ENCODE results near the gene VIL1. TPM values are rescaled to one million over a fixed set of nuclear protein-coding genes. Genes with fewer than 3 reads are reported as not detected.

VIL1 gene
- total and polyA plus RNA-seq, 2 of the 13 experiments (the other 11 are each of a cell fraction or from before 2014, with no cell fraction given): 287 to 301 TPM

GRCh38 chr2:218418717-218419458, at the start of gene VIL1 (continued):
- TF ChIP-seq, protein P1, sequence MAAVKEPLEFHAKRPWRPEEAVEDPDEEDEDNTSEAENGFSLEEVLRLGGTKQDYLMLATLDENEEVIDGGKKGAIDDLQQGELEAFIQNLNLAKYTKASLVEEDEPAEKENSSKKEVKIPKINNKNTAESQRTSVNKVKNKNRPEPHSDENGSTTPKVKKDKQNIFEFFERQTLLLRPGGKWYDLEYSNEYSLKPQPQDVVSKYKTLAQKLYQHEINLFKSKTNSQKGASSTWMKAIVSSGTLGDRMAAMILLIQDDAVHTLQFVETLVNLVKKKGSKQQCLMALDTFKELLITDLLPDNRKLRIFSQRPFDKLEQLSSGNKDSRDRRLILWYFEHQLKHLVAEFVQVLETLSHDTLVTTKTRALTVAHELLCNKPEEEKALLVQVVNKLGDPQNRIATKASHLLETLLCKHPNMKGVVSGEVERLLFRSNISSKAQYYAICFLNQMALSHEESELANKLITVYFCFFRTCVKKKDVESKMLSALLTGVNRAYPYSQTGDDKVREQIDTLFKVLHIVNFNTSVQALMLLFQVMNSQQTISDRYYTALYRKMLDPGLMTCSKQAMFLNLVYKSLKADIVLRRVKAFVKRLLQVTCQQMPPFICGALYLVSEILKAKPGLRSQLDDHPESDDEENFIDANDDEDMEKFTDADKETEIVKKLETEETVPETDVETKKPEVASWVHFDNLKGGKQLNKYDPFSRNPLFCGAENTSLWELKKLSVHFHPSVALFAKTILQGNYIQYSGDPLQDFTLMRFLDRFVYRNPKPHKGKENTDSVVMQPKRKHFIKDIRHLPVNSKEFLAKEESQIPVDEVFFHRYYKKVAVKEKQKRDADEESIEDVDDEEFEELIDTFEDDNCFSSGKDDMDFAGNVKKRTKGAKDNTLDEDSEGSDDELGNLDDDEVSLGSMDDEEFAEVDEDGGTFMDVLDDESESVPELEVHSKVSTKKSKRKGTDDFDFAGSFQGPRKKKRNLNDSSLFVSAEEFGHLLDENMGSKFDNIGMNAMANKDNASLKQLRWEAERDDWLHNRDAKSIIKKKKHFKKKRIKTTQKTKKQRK (IDR thresholded peaks at IDR 0.05; ENCODE audit: low read length): no peak
- TF ChIP-seq DNMT3B (CRISPR knock-in tag; conservative IDR thresholded peaks at IDR 0.05) (0 out of 2 replicates have a peak, but pooled peaks have one; percentile 26), ZIK1 (CRISPR knock-in tag; IDR thresholded peaks at IDR 0.05; ENCODE audit: borderline replicate concordance, low read depth) (no peak), ZKSCAN8 (CRISPR knock-in tag; IDR thresholded peaks at IDR 0.05; ENCODE audit: borderline replicate concordance) (peak; percentile 85; the same call in 1 of the 2 replicates), TP53 (CRISPR knock-in tag; conservative IDR thresholded peaks at IDR 0.05) (no peak), ZNF292 (CRISPR knock-in tag; IDR thresholded peaks at IDR 0.05; ENCODE audit: borderline replicate concordance, low read depth) (peak; percentile 69), HIVEP1 (CRISPR knock-in tag; IDR thresholded peaks at IDR 0.05) (no peak), ZNF672 (CRISPR knock-in tag; IDR thresholded peaks at IDR 0.05) (no peak), NFRKB (IDR thresholded peaks at IDR 0.05) (no peak), KDM2A (CRISPR knock-in tag; IDR thresholded peaks at IDR 0.05; ENCODE audit: borderline replicate concordance, low read depth) (peak; percentile 51; the same call in 1 of the 2 replicates), FOXP1 (IDR thresholded peaks at IDR 0.05) (no peak), FOXP1 (CRISPR knock-in tag; IDR thresholded peaks at IDR 0.05) (peak; percentile 59), RERE (CRISPR knock-in tag; IDR thresholded peaks at IDR 0.05; ENCODE audit: low read depth) (no peak; the same call in 1 of the 2 replicates)
- TF ChIP-seq, protein P2, sequence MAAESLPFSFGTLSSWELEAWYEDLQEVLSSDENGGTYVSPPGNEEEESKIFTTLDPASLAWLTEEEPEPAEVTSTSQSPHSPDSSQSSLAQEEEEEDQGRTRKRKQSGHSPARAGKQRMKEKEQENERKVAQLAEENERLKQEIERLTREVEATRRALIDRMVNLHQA (CRISPR knock-in tag; IDR thresholded peaks at IDR 0.05): no peak
- TF ChIP-seq, protein P3, sequence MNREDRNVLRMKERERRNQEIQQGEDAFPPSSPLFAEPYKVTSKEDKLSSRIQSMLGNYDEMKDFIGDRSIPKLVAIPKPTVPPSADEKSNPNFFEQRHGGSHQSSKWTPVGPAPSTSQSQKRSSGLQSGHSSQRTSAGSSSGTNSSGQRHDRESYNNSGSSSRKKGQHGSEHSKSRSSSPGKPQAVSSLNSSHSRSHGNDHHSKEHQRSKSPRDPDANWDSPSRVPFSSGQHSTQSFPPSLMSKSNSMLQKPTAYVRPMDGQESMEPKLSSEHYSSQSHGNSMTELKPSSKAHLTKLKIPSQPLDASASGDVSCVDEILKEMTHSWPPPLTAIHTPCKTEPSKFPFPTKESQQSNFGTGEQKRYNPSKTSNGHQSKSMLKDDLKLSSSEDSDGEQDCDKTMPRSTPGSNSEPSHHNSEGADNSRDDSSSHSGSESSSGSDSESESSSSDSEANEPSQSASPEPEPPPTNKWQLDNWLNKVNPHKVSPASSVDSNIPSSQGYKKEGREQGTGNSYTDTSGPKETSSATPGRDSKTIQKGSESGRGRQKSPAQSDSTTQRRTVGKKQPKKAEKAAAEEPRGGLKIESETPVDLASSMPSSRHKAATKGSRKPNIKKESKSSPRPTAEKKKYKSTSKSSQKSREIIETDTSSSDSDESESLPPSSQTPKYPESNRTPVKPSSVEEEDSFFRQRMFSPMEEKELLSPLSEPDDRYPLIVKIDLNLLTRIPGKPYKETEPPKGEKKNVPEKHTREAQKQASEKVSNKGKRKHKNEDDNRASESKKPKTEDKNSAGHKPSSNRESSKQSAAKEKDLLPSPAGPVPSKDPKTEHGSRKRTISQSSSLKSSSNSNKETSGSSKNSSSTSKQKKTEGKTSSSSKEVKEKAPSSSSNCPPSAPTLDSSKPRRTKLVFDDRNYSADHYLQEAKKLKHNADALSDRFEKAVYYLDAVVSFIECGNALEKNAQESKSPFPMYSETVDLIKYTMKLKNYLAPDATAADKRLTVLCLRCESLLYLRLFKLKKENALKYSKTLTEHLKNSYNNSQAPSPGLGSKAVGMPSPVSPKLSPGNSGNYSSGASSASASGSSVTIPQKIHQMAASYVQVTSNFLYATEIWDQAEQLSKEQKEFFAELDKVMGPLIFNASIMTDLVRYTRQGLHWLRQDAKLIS (CRISPR knock-in tag; IDR thresholded peaks at IDR 0.05): 0 out of 2 replicates have a peak, but pooled peaks have one; percentile 59

All from HepG2 (cell line).